Measurements from ENCODE around the gene RPS15.
"Not testable (repeated sequence)": the region's sequence is repeated elsewhere in the genome, so short reads cannot be mapped to it uniquely, and the experiment has no call there.

RPS15 gene

DNA sequence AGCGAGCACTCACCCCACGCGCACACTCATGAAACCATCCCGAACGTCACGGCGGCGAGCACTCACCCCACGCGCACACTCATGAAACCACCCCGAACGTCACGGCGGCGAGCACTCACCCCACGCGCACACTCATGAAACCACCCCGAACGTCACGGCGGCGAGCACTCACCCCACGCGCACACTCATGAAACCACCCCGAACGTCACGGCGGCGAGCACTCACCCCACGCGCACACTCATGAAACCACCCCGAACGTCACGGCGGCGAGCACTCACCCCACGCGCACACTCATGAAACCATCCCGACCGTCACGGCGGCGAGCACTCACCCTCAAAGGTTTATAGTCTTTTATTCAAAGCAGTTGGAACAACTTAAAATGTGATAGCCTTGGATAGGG is 18.1 kb upstream of the RPS15 start:
- DNase-seq (ENCODE audit: low read depth, low spot score), result not testable (repeated sequence)

DNA sequence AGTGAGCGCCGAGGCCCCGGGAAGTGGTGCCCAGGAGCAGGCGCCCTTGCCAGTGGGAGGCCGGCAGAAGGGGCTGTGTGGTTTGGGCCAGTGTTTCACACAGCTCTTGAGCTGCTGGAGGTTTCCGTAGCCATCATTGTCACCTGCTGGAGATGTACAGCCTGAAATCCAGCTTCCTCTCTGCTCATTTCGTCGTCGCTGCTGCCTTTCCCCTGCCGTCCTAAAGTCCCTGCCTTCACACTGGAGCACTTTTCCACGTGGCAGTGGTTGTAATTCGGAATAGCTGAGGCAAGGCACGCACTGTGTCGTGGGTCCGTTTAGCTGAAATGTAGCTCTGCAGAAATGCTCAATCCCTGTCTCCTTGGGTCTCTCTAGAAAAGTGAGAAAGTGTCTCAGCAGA is 17.6 kb upstream of the RPS15 start:
- no peak for DNase-seq (ENCODE audit: low read depth, low spot score)

DNA sequence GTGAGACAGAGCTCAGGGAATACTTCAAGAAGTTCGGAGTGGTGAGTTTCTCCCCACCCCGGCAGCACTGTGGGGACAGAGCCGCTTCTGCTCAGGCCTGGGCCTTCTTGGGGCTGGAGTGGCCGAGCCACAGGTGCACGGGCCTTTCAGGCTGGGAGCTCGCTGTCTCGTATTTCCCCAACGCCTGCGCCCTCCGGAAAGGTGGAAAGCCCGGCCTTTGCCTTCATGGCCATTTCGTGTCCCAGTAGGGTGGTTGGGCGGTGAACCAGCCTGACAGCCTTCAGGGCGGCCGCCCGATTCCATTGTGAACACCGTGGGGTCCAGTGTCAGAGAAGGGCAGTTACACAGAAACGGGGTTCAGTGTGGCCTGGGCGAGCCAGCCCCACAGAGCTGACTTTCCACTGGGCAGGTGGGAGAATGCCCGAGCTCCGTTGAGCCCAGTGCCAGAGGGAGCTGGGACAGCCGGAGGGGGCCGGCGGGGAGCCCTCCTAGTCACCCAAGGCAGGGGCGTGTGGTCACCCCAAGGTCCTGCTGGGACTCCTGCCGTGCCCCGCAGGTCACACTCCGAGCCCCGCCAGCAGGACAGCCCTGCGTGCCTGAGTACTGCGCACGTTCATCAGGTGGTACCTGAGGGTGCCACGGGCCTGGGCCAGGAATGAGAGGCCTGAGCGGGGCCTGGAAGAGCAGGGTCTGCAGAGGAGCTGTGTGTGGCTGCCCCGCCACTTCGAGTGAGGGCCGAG is 16.8 kb upstream of the RPS15 start:
- no peak for DNase-seq (ENCODE audit: low read depth, low spot score)

DNA sequence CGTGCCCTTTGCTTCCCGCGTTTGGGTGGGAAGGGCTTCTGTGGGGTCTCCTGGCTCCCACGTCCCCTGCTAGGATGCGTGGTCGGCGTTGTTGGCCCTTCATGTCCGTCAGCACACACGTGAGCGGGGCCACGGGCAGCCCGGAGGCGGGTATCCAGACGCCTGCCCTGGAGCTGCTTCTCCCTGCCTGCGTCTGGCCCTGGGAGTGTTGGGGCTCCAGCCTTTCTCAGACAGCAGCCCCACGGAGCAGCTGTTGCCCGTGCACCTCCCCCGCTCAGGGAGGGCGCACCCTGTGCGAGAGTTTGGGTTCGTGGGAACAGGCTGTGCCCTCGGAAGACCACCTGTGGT is 16.3 kb upstream of the RPS15 start:
- no peak for DNase-seq (ENCODE audit: low read depth, low spot score)

- DNase-seq (ENCODE audit: low read depth, low spot score), result no peak
Measured at GRCh38 chr19:1422360-1422759, 15.8 kb upstream of the RPS15 start.

DNA sequence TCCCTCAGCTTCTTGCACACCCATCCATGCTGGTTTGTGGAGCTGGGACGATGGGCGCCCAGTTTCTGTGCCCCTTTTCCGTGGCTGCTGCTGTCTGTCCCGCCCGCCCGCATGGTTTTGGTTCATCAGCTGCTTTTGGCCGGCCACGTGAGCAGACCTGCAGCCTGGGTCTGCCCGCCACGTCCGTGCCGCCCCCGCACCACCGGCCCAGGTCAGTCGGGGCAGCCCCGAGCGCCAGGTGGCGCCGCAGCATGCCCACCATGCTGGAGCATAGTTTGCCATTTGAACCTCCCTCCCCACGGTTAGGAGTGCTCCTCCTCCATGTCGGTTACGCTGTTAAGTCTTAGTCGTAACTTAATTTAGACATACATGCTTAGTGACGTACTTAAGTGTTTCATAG is 15.3 kb upstream of the RPS15 start:
- DNase-seq (ENCODE audit: low read depth, low spot score), result no peak

GRCh38 chr19:1423436-1424191 is 14.6 kb upstream of the RPS15 start:
- DNase-seq (ENCODE audit: low read depth, low spot score), result no peak

DNA sequence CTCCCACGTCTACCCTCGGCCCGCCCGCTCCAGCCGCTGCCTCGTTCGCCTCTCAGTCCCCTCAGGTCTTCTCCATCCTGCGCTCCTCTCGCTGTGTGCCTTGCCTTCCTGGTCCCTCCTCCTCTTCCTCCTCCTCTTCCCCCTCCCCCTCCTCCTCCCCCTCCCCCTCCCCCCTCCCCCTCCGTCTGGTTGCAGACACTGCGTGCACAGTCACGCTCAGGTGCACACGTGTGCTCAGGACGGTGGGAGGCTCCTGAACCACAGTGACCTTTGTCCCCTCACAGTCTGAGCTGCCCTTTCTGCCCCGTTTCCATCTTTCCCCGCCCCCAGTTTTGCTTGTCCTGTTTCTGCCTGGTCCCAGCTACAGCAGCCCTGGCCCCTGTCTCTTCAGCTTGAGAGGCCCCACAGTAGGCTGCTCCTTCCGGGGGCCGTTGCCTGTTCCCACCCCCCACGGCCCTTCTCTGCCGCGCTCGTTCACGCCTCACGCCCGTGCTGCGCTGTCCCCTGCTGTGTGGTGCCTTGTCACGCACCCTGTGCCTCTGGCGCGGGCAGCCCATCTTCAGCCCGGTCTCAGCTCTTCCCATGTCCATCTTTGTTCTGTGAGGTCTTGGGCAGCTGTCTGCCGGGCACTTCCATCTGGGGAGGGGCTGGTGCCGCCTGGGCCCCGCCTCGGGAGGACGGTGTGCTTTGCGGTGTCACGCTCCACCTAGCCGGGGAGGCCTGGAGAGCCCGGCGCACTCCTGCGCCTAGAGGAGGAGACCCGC is 13.8 kb upstream of the RPS15 start:
- no peak for DNase-seq (ENCODE audit: low read depth, low spot score)

DNA sequence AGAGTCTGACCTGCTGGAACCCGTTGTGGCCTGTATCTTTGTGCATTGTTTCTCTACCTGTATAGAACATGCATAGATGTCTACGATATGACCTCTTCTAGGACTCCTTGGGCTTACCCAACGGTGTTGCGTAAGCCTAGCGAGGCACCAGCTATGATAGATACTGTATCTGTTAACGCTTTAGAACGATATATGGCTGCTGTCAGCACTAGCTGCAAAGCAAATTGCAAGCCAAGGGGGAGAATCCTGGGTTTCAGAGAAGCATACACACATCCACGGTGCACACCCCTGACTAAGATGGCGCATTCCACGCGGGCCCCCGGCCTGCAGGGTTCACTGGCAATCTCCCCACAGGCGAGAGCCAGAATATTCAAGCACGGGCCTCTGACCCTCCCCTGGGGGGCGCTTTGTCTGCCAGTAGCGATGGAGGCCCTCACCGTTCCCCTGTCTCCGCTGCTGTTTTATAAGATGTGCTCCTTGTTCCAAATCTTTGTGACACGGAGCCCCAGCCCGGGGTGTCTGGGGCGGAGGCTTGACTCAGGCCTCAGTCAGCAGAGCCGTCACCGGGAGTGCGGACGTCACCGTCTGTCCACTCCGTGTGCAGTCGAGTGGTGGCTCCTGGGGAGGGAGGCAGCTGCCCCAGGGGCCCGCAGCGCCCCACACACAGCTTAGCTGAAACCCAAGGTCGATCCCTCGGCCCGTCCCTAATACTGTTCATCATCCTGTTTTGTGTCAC is 12.9 kb upstream of the RPS15 start:
- no peak for DNase-seq (ENCODE audit: low read depth, low spot score)

DNA sequence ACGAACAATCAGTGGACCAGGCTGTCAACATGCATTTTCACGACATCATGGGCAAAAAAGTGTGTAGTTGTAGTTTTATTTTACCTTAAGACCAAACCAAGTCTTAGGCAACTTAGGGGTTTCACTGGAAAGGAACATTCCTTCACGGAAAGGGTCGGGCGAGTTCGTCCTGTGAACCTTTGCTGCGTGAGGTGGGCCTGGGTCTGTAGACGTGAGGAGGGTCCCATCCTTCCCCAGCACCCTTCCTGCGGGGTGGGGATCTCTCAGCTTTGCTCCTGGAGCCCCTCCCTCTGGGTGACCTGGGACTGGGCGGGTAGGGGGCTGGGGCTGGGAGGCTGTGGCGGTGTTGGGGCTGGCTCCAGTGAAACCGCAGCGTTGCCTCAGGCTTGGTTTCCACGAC is 12.3 kb upstream of the RPS15 start:
- DNase-seq (ENCODE audit: low read depth, low spot score), result peak; percentile 71

DNA sequence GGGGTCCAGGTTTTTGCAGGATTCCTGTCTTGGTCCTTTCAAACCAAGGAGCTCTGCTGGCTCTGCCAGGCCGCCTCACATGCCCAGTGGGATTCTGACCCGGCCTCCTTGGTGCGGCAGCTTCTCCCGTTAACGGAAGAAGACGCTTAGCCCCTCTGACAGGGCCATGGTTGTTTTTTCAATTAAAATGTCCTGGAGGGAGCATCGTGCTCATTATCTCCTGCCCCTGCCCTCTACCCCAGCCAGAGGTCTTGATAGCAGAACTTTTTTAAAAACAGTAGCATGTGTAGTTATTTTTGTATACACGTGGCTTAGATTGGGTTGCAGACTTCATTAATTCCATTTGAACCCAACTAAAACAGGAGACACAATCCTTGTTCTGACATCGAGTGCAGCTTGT is 11.5 kb upstream of the RPS15 start:
- no peak for DNase-seq (ENCODE audit: low read depth, low spot score)

- DNase-seq (ENCODE audit: low read depth, low spot score), result no peak
Measured at GRCh38 chr19:1427221-1427920, 10.8 kb upstream of the RPS15 start.

DNA sequence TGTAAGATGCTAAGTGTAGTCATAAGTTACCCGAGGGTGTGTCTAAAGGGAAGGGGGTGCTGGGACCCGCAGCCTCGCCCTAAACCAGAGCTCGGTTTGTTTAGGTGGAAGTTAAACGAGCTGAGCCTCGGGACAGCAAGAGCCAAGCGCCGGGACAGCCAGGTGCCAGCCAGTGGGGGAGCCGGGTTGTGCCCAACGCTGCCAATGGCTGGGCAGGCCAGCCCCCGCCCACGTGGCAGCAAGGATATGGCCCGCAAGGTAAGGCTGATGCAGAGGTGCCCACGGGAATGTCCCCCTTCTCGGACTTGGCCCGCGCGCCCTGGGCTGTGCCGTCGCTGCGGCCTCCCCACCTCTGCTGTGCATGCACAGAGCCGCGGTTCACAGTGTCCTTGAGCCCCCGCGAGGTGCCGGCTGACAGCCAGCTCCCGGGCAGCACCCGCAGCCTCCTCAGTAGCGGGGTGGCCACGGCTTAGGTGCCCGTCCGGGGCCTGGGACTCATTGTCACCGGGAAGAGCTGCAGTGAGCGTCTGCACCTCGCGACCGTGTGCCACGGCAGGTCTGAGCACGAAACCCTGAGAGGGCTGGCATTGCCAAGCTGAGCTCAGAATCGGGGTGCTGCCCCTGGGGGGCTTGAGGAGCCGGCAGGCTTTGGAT is 9.3 kb upstream of the RPS15 start:
- DNase-seq (ENCODE audit: low read depth, low spot score), result no peak

- DNase-seq (ENCODE audit: low read depth, low spot score), result no peak
Measured at GRCh38 chr19:1429750-1430149, 8.4 kb upstream of the RPS15 start.

GRCh38 chr19:1430246-1430645 is 8.0 kb upstream of the RPS15 start:
- no peak for DNase-seq (ENCODE audit: low read depth, low spot score)

DNA sequence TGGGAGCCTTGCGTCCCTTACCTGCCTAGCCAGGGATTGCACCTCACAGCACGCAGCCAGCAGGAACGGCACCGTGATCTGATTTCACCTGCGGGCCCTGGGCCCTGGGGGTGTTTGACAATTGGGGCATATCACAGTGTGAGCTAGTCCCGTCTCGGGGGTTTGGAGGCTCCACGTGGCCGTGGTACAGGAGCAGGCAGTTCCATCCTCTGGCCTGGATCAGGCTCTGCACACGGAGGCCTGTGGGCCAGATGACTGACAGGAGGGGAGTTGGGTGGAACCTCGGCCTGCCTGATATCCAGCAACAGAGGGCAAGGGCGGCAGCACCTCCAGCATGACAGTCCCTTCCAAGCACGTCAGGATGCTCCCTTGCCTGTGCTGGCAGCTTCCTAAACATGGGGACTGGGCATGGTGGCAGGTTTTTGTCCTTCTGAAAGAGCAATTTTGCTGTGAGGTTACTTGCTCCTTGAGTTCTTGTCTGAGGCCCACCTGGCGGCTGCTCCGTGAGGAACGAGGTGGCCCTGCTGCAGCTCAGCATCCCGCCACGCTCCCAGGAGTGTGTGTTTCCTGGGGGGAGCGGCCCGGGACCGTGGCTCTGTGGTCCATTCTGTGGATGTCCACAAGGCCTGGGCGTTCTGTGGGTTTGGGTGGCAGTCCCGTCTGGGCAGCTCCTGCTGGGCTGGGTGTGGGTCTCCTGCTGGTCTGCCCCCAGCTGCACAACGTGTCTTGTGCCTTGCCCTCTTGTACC is 6.3 kb upstream of the RPS15 start:
- no peak for DNase-seq (ENCODE audit: low read depth, low spot score)

GRCh38 chr19:1432507-1432887 is 5.7 kb upstream of the RPS15 start:
- DNase-seq (ENCODE audit: low read depth, low spot score), result no peak

DNA sequence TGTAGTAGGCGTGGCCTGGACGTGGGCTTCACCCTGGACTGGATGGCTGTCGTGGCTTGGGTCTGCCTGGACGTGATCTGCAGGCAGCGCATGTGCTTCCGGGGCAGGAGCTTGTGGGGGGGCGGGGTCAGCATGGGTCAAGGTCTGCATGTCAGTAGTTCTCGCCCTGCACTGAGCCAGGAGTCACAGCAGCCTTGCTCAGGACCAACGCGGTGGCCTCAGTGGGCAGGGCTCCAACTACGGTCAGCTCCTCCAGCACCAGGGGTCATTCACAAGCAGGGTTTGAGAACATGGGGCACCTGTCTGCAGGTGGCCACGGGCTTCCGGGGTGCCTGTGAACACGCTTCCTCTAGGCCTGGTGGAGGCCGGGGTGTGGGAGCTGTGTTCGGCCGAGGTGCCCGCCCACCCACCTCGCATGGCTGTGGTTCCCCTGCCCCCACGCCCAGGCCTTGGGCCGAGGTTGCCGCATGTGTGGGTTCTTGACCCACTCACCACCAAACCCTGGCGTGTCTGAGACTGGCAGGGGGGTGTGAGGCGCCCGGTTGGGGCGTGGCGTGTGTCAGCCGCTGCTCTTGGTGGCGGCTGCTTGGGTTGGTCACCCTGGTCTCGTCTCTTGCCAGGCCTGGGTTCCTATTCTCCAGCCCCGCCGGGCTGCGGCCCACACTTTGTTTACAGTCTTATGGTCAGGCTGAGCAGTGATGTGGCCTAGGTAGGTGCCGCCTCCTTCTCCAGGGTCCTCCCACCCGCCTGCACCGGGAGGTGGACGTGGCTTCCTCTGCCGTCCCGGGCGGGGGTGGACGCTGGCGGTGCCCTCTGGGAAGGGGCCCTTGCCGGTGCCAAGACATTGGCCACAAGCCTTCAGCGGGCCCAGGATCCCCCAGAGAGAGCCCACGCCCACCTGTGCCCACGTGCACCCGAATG is 4.8 kb upstream of the RPS15 start:
- DNase-seq (ENCODE audit: low read depth, low spot score), result no peak

DNA sequence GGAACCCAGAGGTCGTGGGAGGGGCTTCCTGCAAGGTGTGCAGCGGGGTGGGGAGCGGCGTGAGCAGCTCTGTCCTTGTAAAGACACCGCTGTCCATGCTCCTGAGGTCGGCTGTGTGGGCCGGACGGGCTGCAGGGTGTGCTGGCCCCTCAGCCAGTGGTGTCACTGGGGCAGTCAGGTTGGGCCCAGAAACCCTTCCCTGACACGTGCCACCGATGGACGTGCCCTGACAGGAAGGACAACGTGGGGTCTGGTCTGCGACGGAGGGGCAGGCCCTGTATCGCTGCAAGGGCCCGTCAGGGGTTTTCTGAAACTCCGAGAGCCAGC is 4.2 kb upstream of the RPS15 start:
- no peak for DNase-seq (ENCODE audit: low read depth, low spot score)
